Astrocyte of the spinal cord (primary cell): ENCODE results near the gene ATG16L1.

Experiments
- DNase-seq: peaks from one replicate; pipeline ENCODE4 v3.0.0; 2011; ENCODE audit warnings: low read depth, low spot score
- H3K4me3 ChIP-seq: 2 replicates; pipeline ENCODE4 v1.5.1; 2011; ENCODE audit warnings: low read depth, mild to moderate bottlenecking, low read length, moderate library complexity
- CTCF ChIP-seq: IDR thresholded peaks from 2 replicates; pipeline ENCODE4 v1.5.1; 2012; ENCODE audit warnings: low read depth, mild to moderate bottlenecking, low read length, inconsistent platforms
- in situ Hi-C: cut with HindIII; loops from 2 replicates; pipeline ENCODE4 v1.10.0; 2017; ENCODE audit warnings: low sequenced_read_pairs

ATG16L1 gene

DNA sequence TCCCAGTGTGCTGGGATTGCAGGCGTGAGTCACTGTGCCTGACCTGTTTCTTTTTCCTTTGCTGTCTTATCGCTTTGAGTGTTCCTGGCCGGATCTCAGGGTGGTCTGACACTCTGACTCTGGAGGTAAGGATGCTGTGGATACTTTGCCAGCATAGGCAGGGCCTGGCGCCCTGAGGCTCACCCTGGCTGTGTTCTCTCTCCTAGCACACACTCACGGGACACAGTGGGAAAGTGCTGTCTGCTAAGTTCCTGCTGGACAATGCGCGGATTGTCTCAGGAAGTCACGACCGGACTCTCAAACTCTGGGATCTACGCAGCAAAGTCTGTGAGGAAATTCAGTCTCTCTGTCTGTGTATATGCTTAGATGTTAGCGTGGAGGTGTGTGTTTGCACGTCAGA lies 38.2 kb downstream of the ATG16L1 start:
- in situ Hi-C loops = no loop called here

GRCh38 chr2:233290051-233290845 lies 38.8 kb downstream of the ATG16L1 start:
- in situ Hi-C loops = no loop called here
- no peak for TF ChIP-seq CTCF
- no peak overlapping the region for H3K4me3 ChIP-seq
- no peak for DNase-seq

More for the DNA sequence above, 38.2 kb downstream of the ATG16L1 start:
- DNase-seq = no peak
- no peak overlapping the region for H3K4me3 ChIP-seq
- no peak for TF ChIP-seq CTCF

GRCh38 chr2:233295891-233296290 lies 44.4 kb downstream of the ATG16L1 start:
- TF ChIP-seq CTCF = no peak
- H3K4me3 ChIP-seq = no peak overlapping the region
- no peak for DNase-seq
- in situ Hi-C loops = no loop called here

GRCh38 chr2:233297076-233297475 lies 45.6 kb downstream of the ATG16L1 start:
- in situ Hi-C loops = no loop called here
- TF ChIP-seq CTCF = no peak
- H3K4me3 ChIP-seq = no peak overlapping the region
- DNase-seq = no peak

- TF ChIP-seq CTCF = no peak
- in situ Hi-C loops = no loop called here
- no peak overlapping the region for H3K4me3 ChIP-seq
- DNase-seq = no peak
These were observed 48.9 kb downstream of the ATG16L1 start for GRCh38 chr2:233300401-233300800.

- H3K4me3 ChIP-seq = no peak overlapping the region
- in situ Hi-C loops = no loop called here
- no peak for DNase-seq
- no peak for TF ChIP-seq CTCF
These were observed 49.8 kb downstream of the ATG16L1 start for GRCh38 chr2:233301248-233301647.
